ENCODE results near the gene DUSP15.

The DUSP15 gene

DNA sequence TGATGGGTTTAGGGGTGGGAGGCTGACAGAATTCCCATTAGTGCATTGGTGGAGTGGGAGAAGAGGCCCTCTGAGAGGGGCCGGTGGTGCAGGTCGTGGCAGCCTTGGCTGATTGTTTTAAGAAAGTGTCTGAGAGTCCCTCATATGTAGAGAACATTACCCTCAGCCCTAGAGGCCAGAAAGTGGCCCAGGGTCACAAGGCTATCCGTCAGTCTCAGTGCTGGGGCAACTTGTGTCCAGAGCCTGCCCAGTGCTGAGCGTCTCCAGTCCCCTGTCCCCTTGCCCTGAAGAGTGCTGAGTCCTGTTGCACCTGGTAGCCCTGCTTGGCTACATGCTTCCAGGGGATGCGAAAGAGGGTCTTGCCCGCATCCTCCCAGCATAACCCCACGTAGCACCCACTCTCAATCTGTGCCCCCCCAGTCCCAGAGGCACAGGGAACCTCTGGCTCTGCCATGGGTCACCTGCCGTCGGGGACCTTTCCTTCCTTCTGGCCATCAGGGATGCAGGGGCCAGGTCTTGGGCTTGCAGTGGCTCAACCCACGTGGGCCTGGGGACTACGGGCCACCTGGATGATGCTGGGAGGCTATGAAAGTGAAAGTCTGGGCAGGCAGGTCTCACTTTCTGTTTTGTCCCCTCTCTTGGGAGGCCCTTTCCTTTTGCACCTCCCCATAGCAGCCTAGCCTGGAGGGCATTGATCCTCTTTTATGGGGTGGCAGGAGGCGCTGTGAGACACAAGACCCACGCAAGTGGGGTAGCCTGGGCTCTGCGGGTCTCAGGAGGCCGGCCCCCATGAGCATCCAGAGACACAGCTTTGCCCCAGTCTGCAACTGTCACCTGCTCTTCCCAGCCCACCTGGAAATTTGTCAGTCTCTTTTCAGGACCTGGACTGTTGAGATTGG lies 12.2 kb downstream of the DUSP15 start:
- H3K4me1 Mint-ChIP-seq = peaks cover 22% of the 10 kb centered on the region
- H3K9me3 Mint-ChIP-seq = no peaks in the 10 kb centered on the region
- peaks cover 19% of the 10 kb centered on the region for H3K27me3 Mint-ChIP-seq
- H3K4me3 Mint-ChIP-seq = no peak overlapping the region
- peak; percentile 80 for ATAC-seq
- H3K36me3 Mint-ChIP-seq = no peaks in the 10 kb centered on the region
- H3K27ac Mint-ChIP-seq = no peak overlapping the region

GRCh38 chr20:31856516-31856915 lies 13.8 kb downstream of the DUSP15 start:
- Mint-ChIP-seq H3K27ac (no peak overlapping the region), H3K4me3 (no peak overlapping the region), H3K36me3 (no peaks in the 10 kb centered on the region), H3K9me3 (no peaks in the 10 kb centered on the region), H3K27me3 (peaks cover 14% of the 10 kb centered on the region), H3K4me1 (peaks cover 15% of the 10 kb centered on the region)
- ATAC-seq = no peak

DNA sequence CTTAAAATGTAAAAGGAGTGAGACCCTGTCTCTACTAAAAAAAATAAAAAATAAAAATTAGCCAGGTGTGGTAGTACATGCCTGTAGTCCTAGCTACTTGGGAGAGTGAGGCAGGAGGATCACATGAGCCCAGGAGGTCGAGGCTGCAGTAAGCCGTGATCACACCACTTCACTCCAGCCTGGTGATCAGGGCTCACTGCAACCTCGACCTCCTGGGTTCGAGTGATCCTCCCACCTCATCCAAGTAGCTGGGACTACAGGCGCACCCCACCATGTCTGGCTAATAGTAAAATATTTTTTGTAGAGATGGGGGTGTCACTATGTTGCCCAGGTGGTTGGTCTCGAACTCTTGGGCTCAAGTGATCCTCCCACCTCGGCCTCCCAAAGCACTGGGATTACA lies 16.8 kb downstream of the DUSP15 start:
- Mint-ChIP-seq H3K9me3 (no peaks in the 10 kb centered on the region), H3K27me3 (peaks cover 33% of the 10 kb centered on the region), H3K36me3 (no peaks in the 10 kb centered on the region), H3K27ac (no peak overlapping the region), H3K4me1 (peaks cover 7% of the 10 kb centered on the region), H3K4me3 (no peak overlapping the region)
- ATAC-seq = no peak

DNA sequence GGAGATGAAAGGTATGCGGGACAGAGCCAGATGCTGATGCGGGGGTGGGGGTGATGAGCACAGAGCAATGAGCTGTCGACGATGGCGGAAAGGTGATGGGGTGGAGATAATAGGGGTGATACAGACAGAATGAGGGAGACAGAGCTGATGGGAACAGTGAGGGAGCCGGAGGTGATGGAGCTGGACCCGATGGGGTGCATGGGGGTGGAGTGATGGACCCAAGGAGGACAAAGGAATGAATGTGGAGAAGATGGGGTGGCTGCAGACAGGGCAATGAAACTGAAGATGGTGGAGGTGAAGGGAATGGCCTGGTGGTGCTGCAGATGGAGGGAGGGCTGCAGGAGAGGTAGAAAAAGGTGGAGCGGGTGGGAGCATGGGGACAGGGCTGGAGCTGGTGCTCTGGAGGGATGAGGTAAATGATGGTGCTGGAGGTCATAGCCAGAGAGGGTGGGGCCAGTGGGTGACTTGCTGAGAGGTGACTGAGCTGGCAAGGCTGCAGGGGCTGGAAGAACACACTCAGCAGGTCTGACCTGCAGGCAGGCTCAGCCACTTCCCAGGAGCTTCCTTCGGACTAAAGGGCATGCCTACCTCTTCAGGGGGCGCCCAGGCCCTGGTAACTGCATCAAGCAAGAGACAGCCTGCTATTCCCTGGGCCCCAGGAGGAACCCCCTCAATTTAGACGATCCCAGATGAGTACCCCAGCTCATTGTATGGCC lies 18.9 kb downstream of the DUSP15 start:
- Mint-ChIP-seq H3K9me3 (no peaks in the 10 kb centered on the region), H3K36me3 (no peaks in the 10 kb centered on the region), H3K4me3 (no peak overlapping the region), H3K27ac (no peak overlapping the region), H3K4me1 (no peaks in the 10 kb centered on the region), H3K27me3 (peaks cover 35% of the 10 kb centered on the region)
- no peak for ATAC-seq

DNA sequence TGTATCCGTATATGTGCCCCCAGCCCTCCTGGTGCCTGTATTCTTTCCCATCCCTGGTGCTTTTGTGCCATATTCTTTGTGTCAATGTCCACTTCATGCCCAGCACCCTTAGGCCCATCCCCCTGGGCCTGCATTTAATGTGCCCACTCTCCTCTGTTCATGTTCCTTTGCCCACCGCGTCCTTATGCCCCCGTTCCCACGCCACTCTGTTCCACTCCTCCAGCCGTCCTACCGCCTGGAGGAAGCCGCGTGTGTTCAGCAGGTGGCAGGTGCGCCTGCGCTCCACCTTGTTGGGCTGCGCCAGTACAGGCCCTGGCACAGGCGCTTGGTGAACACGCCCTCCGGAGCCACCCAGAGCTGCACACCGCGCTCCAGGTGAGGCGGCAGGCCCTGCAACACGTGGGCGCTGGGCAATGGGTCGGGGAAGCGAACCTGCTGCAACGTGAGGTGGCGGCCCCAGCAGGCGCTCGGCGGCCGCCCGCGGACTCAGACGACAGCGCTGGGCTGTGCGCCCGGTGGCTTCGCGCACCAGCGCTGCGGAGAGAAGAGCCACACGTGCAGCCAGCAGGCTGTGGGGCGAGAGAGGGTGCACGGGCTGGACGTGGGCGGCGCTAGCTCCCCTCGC lies 20.9 kb downstream of the DUSP15 start:
- H3K4me1 Mint-ChIP-seq = no peaks in the 10 kb centered on the region
- peaks cover 35% of the 10 kb centered on the region for H3K27me3 Mint-ChIP-seq
- H3K4me3 Mint-ChIP-seq = no peak overlapping the region
- no peaks in the 10 kb centered on the region for H3K9me3 Mint-ChIP-seq
- no peaks in the 10 kb centered on the region for H3K36me3 Mint-ChIP-seq
- no peak overlapping the region for H3K27ac Mint-ChIP-seq
- ATAC-seq = no peak

GRCh38 chr20:31848088-31848999 lies 22.0 kb downstream of the DUSP15 start:
- ATAC-seq = no peak
- no peaks in the 10 kb centered on the region for H3K4me1 Mint-ChIP-seq
- H3K4me3 Mint-ChIP-seq = no peak overlapping the region
- peaks cover 35% of the 10 kb centered on the region for H3K27me3 Mint-ChIP-seq
- no peaks in the 10 kb centered on the region for H3K36me3 Mint-ChIP-seq
- no peaks in the 10 kb centered on the region for H3K9me3 Mint-ChIP-seq
- no peak overlapping the region for H3K27ac Mint-ChIP-seq

DNA sequence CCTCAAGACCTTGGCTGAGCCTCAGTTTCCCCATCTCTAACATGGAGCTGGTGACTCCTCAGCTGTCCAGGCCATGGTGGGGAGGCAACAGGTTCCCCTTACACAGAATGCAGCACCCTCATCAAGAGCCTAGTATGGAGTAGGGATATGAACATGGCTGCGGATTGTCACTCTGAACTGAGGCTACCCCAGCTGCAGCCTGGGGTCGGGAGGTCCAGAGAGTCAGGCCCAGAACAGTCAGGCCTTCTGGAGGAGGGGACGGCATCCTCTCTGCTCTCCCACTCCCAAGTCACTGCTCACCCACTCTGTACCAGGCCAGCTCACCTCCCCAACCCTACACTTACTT lies 23.6 kb downstream of the DUSP15 start:
- Mint-ChIP-seq H3K9me3 (no peaks in the 10 kb centered on the region), H3K27ac (no peak overlapping the region), H3K27me3 (peaks cover 34% of the 10 kb centered on the region), H3K36me3 (no peaks in the 10 kb centered on the region), H3K4me3 (no peak overlapping the region), H3K4me1 (peaks cover 7% of the 10 kb centered on the region)
- no peak for ATAC-seq

DNA sequence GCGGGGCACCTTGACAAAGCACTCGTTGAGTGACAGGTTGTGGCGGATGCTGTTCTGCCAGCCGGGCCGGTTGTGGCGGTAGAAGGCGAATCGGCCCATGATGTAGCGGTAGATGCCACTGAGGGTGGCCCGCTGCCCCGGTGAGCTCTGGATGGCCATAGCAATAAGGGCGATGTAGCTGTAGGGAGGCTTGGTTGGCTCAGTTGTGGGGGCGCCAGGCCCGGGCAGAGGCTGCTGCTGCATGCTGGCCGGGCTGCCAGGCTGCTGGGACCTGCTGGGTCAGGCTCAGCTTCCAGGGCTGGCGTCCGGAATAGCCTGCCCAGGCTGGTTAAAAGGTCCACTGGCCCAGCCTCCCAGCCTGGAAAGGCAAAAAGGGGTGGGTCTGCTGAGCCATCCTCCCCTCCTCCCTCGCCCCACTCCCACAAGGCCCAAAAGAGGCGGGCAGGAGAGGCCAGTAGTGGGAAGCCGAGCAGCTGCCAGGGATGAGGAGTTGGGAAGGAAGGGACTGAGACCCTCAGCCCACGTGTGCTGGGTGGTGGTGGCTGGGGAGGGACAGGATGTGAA lies 24.9 kb downstream of the DUSP15 start, which contains the start of gene FOXS1:
TSS of gene FOXS1 (minus strand) at position 305 of the 564 bp plus-strand sequence. CDS start at position 243, 62 bp downstream.
- Mint-ChIP-seq H3K27me3 (peaks cover 21% of the 10 kb centered on the region), H3K4me3 (no peak within 1 kb of the TSS), H3K36me3 (no peaks in the 10 kb centered on the region), H3K4me1 (peaks cover 7% of the 10 kb centered on the region), H3K27ac (no peak within 1 kb of the TSS), H3K9me3 (no peaks in the 10 kb centered on the region)
- ATAC-seq = no peak

DNA sequence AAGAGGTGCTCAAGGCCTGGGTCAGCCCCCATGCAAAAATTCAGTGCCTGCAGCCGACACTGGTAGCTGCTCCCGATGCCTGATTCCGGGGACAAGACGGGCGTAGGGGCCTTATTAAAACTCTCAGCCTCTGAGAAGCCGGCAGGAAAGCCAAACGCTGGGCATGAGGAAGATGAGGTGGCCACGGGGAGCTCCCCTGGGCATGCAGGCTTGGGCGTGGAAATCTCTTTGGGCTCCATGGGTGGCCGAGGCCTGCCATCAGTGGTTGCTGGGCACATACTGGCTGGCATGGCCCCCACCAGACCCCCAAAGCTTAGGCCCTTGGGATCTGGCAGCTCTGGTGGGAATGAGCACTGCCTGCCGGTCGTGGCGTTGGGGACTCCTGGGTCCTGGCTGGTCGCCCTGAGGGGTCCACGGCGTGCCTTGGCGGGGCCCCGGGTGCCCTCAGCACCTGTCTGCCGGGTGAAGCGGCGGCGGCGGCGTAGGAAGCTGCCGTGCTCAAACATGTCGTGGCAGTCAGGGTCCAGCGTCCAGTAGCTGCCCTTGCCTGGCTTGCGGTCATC lies 25.5 kb downstream of the DUSP15 start:
- H3K27me3 Mint-ChIP-seq = peaks cover 15% of the 10 kb centered on the region
- no peak overlapping the region for H3K4me3 Mint-ChIP-seq

GRCh38 chr20:31843881-31844280 lies 26.4 kb downstream of the DUSP15 start:
- no peak overlapping the region for H3K27ac Mint-ChIP-seq

More for the DNA sequence above, 25.5 kb downstream of the DUSP15 start:
- H3K9me3 Mint-ChIP-seq = no peaks in the 10 kb centered on the region
- H3K4me1 Mint-ChIP-seq = peaks cover 7% of the 10 kb centered on the region
- no peaks in the 10 kb centered on the region for H3K36me3 Mint-ChIP-seq
- ATAC-seq = no peak
- H3K27ac Mint-ChIP-seq = no peak overlapping the region

GRCh38 chr20:31843288-31843687 lies 27.0 kb downstream of the DUSP15 start:
- peaks cover 7% of the 10 kb centered on the region for H3K4me1 Mint-ChIP-seq
- H3K9me3 Mint-ChIP-seq = no peaks in the 10 kb centered on the region
- H3K4me3 Mint-ChIP-seq = no peak overlapping the region
- no peak for ATAC-seq
- no peaks in the 10 kb centered on the region for H3K36me3 Mint-ChIP-seq
- no peak overlapping the region for H3K27ac Mint-ChIP-seq
- H3K27me3 Mint-ChIP-seq = peaks cover under 1% of the 10 kb centered on the region

More at GRCh38 chr20:31843881-31844280, 26.4 kb downstream of the DUSP15 start:
- ATAC-seq = no peak
- H3K27me3 Mint-ChIP-seq = peaks cover 6% of the 10 kb centered on the region
- H3K36me3 Mint-ChIP-seq = no peaks in the 10 kb centered on the region
- H3K9me3 Mint-ChIP-seq = no peaks in the 10 kb centered on the region
- H3K4me3 Mint-ChIP-seq = no peak overlapping the region
- peaks cover 7% of the 10 kb centered on the region for H3K4me1 Mint-ChIP-seq

DNA sequence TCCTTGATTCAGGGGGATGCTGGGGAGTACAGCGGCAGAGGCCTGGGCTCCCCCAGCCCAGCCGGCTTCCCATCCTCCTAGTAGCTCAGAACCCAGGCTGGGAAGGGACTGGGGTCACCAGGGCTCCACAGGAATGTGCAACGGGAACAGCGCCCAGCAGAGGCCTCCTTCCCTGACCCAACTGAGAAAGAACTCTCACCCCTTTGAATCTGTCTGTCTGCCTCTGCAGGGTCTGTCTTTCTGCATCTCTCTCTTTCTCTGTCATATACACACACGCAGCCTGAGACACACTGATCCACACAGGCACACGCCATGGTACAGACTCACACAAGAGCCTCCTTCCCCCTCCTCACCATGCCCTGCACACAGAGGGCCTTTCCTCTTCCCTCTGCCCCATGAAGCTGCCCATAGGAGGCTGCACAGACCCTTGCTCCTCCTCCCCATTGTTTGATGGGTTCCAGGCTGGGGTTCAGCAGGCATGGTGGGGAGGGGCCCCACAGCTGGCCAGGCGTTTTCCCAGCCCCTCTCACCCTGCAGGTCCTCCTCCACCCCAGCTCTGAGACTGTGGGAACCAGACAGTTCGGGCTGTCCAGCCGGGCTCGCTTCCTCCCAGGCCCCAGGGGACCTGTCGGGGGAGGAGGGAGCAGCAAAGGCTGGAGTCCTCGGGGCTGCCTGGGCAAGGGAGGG lies 27.7 kb downstream of the DUSP15 start:
- Mint-ChIP-seq H3K36me3 (no peaks in the 10 kb centered on the region), H3K4me3 (no peak overlapping the region), H3K9me3 (no peaks in the 10 kb centered on the region), H3K27me3 (no peaks in the 10 kb centered on the region), H3K27ac (no peak overlapping the region), H3K4me1 (peaks cover 7% of the 10 kb centered on the region)
- no peak for ATAC-seq

GRCh38 chr20:31841928-31842327 lies 28.4 kb downstream of the DUSP15 start:
- Mint-ChIP-seq H3K4me3 (no peak overlapping the region), H3K27me3 (no peaks in the 10 kb centered on the region), H3K36me3 (no peaks in the 10 kb centered on the region), H3K9me3 (no peaks in the 10 kb centered on the region), H3K27ac (no peak overlapping the region), H3K4me1 (peaks cover 7% of the 10 kb centered on the region)
- ATAC-seq = no peak
